Psoas muscle (tissue), 8 donors: ENCODE measurements around the gene PHACTR3. TPM values are rescaled to one million over a fixed set of nuclear protein-coding genes. Genes with fewer than 3 reads are reported as not detected.

Experiments
- ATAC-seq, 4 donors: fragments of 200-7000 bp; cut with Tn5 transposase; one replicate each; pipeline ENCODE4 v1.9.1; 2020; ENCODE audit warnings: moderate library complexity in 3 of 4, mild to moderate bottlenecking in 2 of 4
- DNase-seq, 2 donors: peaks; one replicate each; pipeline ENCODE4 v3.0.0-alpha.2; 2020
- H3K27ac ChIP-seq: fragments of 200-600 bp; one replicate; pipeline ENCODE4 v1.8.0; 2022
- H3K27me3 ChIP-seq, 3 donors: fragments of 200-600 bp in 1 of 3; one replicate each; pipeline versions ENCODE4 v1.6.1 to v1.8.0; 2013 to 2022; ENCODE audit warnings: low read length in 2 of 3, mild to moderate bottlenecking in 2 of 3, moderate library complexity in 1 of 3; ENCODE audit not compliant: insufficient read depth in 3 of 3
- H3K36me3 ChIP-seq, 2 donors: fragments of 200-600 bp in 1 of 2; one replicate each; pipeline versions ENCODE4 v1.6.1 to v1.8.0; 2013 to 2022; ENCODE audit warnings: low read depth in 1 of 2, mild to moderate bottlenecking in 1 of 2, moderate library complexity in 1 of 2; ENCODE audit not compliant: insufficient read depth in 1 of 2
- H3K4me1 ChIP-seq: fragments of 200-600 bp; one replicate; pipeline ENCODE4 v1.8.0; 2022
- H3K4me3 ChIP-seq: fragments of 200-600 bp; one replicate; pipeline ENCODE4 v1.8.0; 2022; ENCODE audit warnings: mild to moderate bottlenecking
- H3K9me3 ChIP-seq: fragments of 200-600 bp; one replicate; pipeline ENCODE4 v1.8.0; 2022
- WGBS, 3 donors: extraction: QIAGEN DNeasy Blood & Tissue Kit; methylation state at CpG; one replicate each; pipeline versions ENCODE4 v1.1.6 to v1.1.7; 2013; 5-methylcytosine and 5-hydroxymethylcytosine counted together
- intact Hi-C, 2 donors: fragments of 100-400 bp; cut with DNase I; formaldehyde crosslinking; loops; one replicate each; pipeline versions ENCODE4 v1.11.0 to v1.14.2; 2022
- polyA plus RNA-seq, 3 donors: library from polyadenylated mRNA; stranded (reverse); fragments of 200-250 nt; gene quantifications; one replicate each; pipeline ENCODE4 v1.2.3, GENCODE V29; 2013
- total RNA-seq, 4 donors: library from RNA; stranded (reverse); fragmentation: NEBNext Ultra II Directional in 2 of 4; extraction: Animal tissue kit (Norgen Biotek cat#: 25700) in 2 of 4; gene quantifications; one replicate each; pipeline versions ENCODE4 v1.2.1 to v1.2.4, GENCODE V29; 2021 to 2023
- TF ChIP-seq, protein P1 (sequence below): fragments of 200-600 bp; IDR thresholded peaks from one replicate; pipeline ENCODE4 v1.8.0; 2022; ENCODE audit warnings: antibody characterized with exemption
- donor health status: healthy with polysubstance abuse.
- donor health status: DM: no; HTN: no; CAD: no; lungs with moderate emphysema.
- donor health status: Bipolar disorder and iron deficiency.
- donor health status: healthy.
- donor health status: DM: yes; HTN: yes; CAD: no.
- donor health status: DM: no; HTN: no; CAD: no.
- donor health status: DM: no; HTN: no; CAD: no.
- donor health status: DM: yes; HTN: yes; CAD: no.

PHACTR3 gene
- total and polyA plus RNA-seq, 7 donors, result 0.10 to 0.46 (median 0.15) TPM; not detected in 3

DNA sequence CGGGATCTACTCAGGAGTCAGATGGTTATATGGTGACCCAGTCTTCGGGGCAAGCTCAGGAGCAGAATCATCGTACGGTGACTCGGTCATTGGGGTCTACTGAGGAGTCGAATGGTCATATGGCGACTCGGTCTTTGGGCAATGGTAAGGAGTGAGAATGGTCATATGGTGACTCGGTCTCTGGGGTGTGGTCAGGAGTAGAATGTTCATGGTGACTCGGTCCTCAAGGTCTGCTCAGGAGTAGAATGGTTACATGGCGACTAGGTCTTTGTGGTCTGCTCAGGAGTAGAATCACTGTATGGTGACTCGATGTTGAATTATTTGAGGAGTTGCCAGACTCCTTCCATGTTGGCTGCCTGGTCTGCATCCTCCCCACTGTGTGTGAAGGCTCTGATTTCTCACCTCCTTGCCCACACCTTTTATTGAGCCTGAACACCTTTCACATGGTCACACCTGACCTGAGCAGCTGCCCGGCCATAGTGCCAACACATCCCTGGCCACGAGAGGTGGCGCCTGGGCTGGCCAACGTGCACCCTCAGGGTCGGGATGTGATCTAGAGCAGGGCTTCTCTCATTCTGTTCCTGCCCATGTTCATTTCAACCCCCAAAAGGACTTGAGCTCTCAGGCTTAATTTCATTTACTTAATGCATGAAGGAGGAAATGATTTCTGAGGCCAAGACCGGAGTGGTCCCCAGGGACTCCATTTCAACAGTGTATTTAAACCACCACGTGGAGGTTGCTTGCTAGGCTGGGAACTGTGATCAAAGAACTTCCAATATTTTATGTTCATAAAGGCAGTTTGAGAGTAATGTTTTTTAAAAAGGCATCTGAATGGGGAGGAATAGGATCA lies 119.5 kb downstream of the PHACTR3 start:
- Histone ChIP-seq H3K9me3 (no peaks in the 10 kb centered on the region), H3K4me3 (no peak overlapping the region), H3K27me3 (peaks cover 0 to 14% (median 5%) of the 10 kb centered on the region in 3 donors), H3K27ac (no peak overlapping the region), H3K36me3 (no peaks in the 10 kb centered on the region), H3K4me1 (no peaks in the 10 kb centered on the region)
- WGBS, 3 donors, result 82 to 83% (median 82%) methylated on average over 19 of the region's 19 CpGs
- intact Hi-C loops, result no loop called here
- ATAC-seq (no peak), DNase-seq (no peak)
- TF ChIP-seq, protein P1, sequence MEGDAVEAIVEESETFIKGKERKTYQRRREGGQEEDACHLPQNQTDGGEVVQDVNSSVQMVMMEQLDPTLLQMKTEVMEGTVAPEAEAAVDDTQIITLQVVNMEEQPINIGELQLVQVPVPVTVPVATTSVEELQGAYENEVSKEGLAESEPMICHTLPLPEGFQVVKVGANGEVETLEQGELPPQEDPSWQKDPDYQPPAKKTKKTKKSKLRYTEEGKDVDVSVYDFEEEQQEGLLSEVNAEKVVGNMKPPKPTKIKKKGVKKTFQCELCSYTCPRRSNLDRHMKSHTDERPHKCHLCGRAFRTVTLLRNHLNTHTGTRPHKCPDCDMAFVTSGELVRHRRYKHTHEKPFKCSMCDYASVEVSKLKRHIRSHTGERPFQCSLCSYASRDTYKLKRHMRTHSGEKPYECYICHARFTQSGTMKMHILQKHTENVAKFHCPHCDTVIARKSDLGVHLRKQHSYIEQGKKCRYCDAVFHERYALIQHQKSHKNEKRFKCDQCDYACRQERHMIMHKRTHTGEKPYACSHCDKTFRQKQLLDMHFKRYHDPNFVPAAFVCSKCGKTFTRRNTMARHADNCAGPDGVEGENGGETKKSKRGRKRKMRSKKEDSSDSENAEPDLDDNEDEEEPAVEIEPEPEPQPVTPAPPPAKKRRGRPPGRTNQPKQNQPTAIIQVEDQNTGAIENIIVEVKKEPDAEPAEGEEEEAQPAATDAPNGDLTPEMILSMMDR, result no peak

DNA sequence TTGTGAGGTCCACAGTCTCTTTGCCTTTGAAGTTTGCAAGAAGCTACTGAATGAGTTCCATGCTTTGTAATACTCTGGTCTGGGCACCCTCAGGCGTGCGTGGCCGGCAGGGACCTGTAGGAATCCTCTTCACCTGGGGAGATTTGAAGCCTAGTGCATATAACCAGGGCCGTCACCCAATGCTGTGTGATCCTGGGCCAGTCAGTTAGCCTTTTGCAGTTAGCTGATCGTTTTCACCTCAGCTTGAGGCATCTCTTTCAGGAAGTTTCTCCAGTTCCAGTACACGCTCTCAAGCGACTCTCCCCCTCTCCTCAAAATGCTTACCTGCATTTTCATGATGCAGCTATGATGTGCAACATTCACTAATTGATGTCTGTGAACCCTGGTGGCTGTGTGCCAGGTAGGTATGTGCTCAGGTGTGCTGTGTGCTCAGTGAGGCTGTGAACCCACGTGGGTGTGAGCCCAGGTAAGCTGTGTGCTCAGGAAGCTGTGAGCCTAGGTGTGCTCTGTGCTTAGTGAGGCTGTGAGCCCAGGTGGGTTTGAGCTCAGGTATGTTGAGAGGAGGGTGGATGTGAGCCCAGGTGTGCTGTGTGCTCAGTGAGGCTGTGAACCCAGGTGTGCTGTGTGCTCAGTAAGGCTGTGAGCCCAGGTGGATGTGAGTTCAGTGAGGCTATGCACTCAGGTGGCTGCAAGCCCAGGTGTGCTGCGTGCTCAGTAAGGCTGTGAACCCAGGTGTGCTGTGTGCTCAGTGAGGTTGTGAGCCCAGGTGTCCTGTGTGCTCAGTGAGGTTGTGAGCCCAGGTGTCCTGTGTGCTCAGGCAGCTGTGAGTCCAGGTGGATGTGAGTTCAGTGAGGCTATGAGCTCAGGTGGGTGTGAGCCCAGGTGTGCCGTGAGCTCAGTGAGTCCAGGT lies 120.4 kb downstream of the PHACTR3 start:
- Histone ChIP-seq H3K9me3 (no peaks in the 10 kb centered on the region), H3K4me3 (no peak overlapping the region), H3K27ac (no peak overlapping the region), H3K4me1 (no peaks in the 10 kb centered on the region), H3K36me3 (no peaks in the 10 kb centered on the region), H3K27me3 (peaks cover 0 to 18% (median 5%) of the 10 kb centered on the region in 3 donors)
- intact Hi-C loops, result no loop called here
- DNase-seq, result no peak
- TF ChIP-seq, protein P1, result no peak
- 71 to 72% (median 71%) methylated on average over 10 of the region's 10 CpGs for WGBS, 3 donors
- no peak for ATAC-seq

DNA sequence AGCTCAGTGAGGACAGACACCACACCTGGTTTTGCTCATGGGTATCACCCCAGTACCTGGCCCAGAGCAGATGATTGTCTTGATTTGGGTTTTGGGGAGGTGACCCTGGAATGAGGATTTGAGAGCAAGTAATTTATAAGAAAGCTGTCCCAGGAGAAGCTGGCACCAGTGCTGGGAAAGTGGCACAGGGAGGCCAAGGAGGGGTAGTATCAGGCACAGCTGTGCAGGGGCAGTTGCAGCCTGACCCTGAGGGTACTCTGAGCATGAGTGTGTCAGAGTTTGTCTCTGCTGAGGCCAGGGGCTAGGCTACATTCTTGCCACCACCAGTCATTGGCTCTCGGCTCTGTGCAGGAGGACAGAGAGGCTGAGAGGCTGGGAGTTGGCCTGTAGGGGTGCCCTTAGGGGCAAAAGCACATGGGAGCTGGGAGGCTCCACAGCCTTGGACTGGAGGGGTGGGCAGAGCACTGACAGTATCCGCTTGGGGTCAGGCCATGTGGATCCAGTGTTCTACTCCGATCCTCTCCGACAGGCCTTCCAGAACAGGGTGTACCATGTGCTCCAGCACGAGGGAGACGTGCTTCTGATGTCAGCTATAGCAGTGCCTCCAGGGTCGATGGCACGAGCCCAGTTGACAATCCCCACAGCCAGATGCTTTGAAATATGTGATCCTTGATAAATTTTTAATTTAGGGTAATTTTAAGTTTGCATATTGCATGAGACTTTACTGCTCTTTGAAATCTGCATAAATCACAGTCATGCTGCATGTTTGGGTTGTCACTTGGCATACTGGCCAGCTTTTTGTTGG lies 121.3 kb downstream of the PHACTR3 start:
- DNase-seq, result no peak
- 52 to 67% (median 58%) methylated on average over 8 of the region's 8 CpGs for WGBS, 3 donors
- Histone ChIP-seq H3K27me3 (peaks cover 0 to 13% (median 5%) of the 10 kb centered on the region in 3 donors), H3K4me1 (no peaks in the 10 kb centered on the region), H3K36me3 (no peaks in the 10 kb centered on the region), H3K4me3 (no peak overlapping the region), H3K27ac (no peak overlapping the region), H3K9me3 (no peaks in the 10 kb centered on the region)
- ATAC-seq, result no peak
- intact Hi-C loops, result no loop called here
- TF ChIP-seq, protein P1, result no peak

DNA sequence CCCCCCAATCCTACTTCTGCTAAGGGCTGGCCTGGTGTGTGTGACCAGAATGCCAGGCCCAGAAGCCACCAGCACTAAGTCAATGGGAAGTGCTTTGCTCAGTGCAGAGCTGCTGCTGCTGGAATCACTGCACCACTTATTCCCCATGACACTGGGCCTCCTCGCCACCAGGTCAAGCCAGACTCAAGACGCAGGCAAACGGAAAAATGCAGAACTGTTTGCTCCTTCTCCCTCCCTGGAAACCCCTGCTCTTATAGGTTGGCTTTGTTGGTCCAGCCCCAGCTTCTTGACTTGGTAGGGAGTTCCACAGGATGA lies 121.9 kb downstream of the PHACTR3 start:
- ATAC-seq, result no peak
- TF ChIP-seq, protein P1, result no peak
- no peak for DNase-seq
- Histone ChIP-seq H3K36me3 (no peaks in the 10 kb centered on the region), H3K4me1 (no peaks in the 10 kb centered on the region), H3K9me3 (no peaks in the 10 kb centered on the region), H3K27me3 (peaks cover 0 to 12% (median 5%) of the 10 kb centered on the region in 3 donors), H3K27ac (no peak overlapping the region), H3K4me3 (no peak overlapping the region)
- intact Hi-C loops, result no loop called here
- WGBS, 3 donors, result 67 to 80% (median 71%) methylated on average over 3 of the region's 3 CpGs
